AG04449 (cell line): ENCODE measurements around the gene TMEM205.
"Not testable (repeated sequence)": the region's sequence is repeated elsewhere in the genome, so short reads cannot be mapped to it uniquely, and the experiment has no call there.

Experiments used
- CTCF ChIA-PET: fragments of 350-600 bp; formaldehyde crosslinking; extraction: SDS; loops from one replicate; lab custom pipeline; 2021; ENCODE audit warnings: antibody characterized with exemption; lab: Yijun Ruan, JAX
- POLR2A ChIA-PET: fragments of 400-600, 350-600 bp; formaldehyde crosslinking; extraction: SDS; loops from one replicate; lab custom pipeline; 2020; ENCODE audit warnings: antibody characterized with exemption, inconsistent platforms; lab: Yijun Ruan, JAX
- DNase-seq: peaks from one replicate; pipeline ENCODE4 v3.0.0-alpha.2; 2010; ENCODE audit warnings: low read depth, low spot score
- H3K4me3 ChIP-seq: 2 replicates; pipeline ENCODE4 v1.5.1; 2011; ENCODE audit warnings: low read depth, mild to moderate bottlenecking, control low read depth, low read length
- CTCF ChIP-seq: IDR thresholded peaks from one replicate; pipeline ENCODE4 v1.5.1; 2011; ENCODE audit warnings: mild to moderate bottlenecking, moderate library complexity, low read length, control low read depth, inconsistent platforms; ENCODE audit not compliant: insufficient read depth; ENCODE audit errors: missing control alignments

The TMEM205 gene

GRCh38 chr19:11323601-11324078 is 22.4 kb downstream of the TMEM205 start:
- ChIA-PET CTCF (interaction anchor here (1.2 to 2.2 kb wide), 5 partner anchors 17 to 159 kb away, joined by 3 to 9 read pairs (median 3); partner anchors contain the start of gene TSPAN16), POLR2A (interaction anchor here (0.6 kb wide), 1 partner anchor 232 kb away, joined by 3 read pairs; no protein-coding TSS in a partner anchor)
- H3K4me3 ChIP-seq, result no peak overlapping the region; the same call in 1 of the 2 replicates
- TF ChIP-seq CTCF, result no peak
- no peak for DNase-seq

GRCh38 chr19:11322269-11323024 is 23.6 kb downstream of the TMEM205 start:
- POLR2A ChIA-PET, result no interaction called here
- DNase-seq, result no peak
- no peak overlapping the region for H3K4me3 ChIP-seq
- CTCF ChIA-PET, result interaction anchor here (1.2 to 2.2 kb wide), 5 partner anchors 15 to 197 kb away, joined by 3 to 9 read pairs (median 6); partner anchors contain the start of gene TSPAN16
- TF ChIP-seq CTCF, result no peak

- POLR2A ChIA-PET, result no interaction called here
- CTCF ChIA-PET, result interaction anchor here (1.3 to 1.9 kb wide), 3 partner anchors 25 to 196 kb away, joined by 3 to 7 read pairs (median 6); partner anchors contain the start of gene TSPAN16
- no peak for DNase-seq
- H3K4me3 ChIP-seq, result no peak overlapping the region
- no peak for TF ChIP-seq CTCF
These were observed 24.6 kb downstream of the TMEM205 start for GRCh38 chr19:11321191-11322126.

GRCh38 chr19:11320278-11320995 is 25.6 kb downstream of the TMEM205 start:
- POLR2A ChIA-PET, H3K4me3 ChIP-seq, DNase-seq: not testable (repeated sequence)
- CTCF ChIA-PET, result interaction anchor here (1.0 to 1.6 kb wide), 3 partner anchors 13 to 162 kb away, joined by 3 to 5 read pairs (median 4); no protein-coding TSS in a partner anchor

GRCh38 chr19:11306337-11306736 is 39.7 kb downstream of the TMEM205 start:
- TF ChIP-seq CTCF, result no peak
- H3K4me3 ChIP-seq, result no peak overlapping the region
- ChIA-PET CTCF (interaction anchor here (1.0 to 1.3 kb wide), 4 partner anchors 10 to 27 kb away, joined by 3 to 4 read pairs (median 3); no protein-coding TSS in a partner anchor), POLR2A (no interaction called here)
- no peak for DNase-seq

- ChIA-PET POLR2A (interaction anchor here (1.1 kb wide), 1 partner anchor 138 kb away, joined by 3 read pairs; no protein-coding TSS in a partner anchor), CTCF (interaction anchor here (1.2 to 2.1 kb wide), 2 partner anchors 8 to 11 kb away, joined by 4 to 7 read pairs; no protein-coding TSS in a partner anchor)
- no peak for DNase-seq
- no peak overlapping the region for H3K4me3 ChIP-seq
- no peak for TF ChIP-seq CTCF
These were observed 41.1 kb downstream of the TMEM205 start for GRCh38 chr19:11304936-11305335.
